DMS53 treated with DMSO at 0.1 percent for 48 hours (cell line): ENCODE measurements around the gene ATG16L1.

Source experiments
- DNase-seq: peaks from one replicate; lab custom pipeline; 2025; ENCODE audit not compliant: unreplicated experiment; lab: John Stamatoyannopoulos, UW

ATG16L1 gene

GRCh38 chr2:233226511-233227031, 24.9 kb upstream of the ATG16L1 start:
- no peak for DNase-seq

- DNase-seq = no peak
Measured at GRCh38 chr2:233227346-233227978, 24.0 kb upstream of the ATG16L1 start.

- DNase-seq = no peak
Measured at GRCh38 chr2:233228376-233228775, 23.1 kb upstream of the ATG16L1 start.

- DNase-seq = no peak
Measured at GRCh38 chr2:233233618-233234230, 17.7 kb upstream of the ATG16L1 start.

- DNase-seq = no peak
Measured at GRCh38 chr2:233234264-233234663, 17.2 kb upstream of the ATG16L1 start.

GRCh38 chr2:233234996-233235395, 16.5 kb upstream of the ATG16L1 start:
- no peak for DNase-seq

GRCh38 chr2:233235977-233236376, 15.5 kb upstream of the ATG16L1 start:
- no peak for DNase-seq

- no peak for DNase-seq
Measured at GRCh38 chr2:233236820-233237589, 14.5 kb upstream of the ATG16L1 start.

GRCh38 chr2:233240897-233241296, 10.6 kb upstream of the ATG16L1 start:
- DNase-seq = no peak

GRCh38 chr2:233241803-233242202, 9.7 kb upstream of the ATG16L1 start:
- DNase-seq = no peak

GRCh38 chr2:233242231-233242927, 9.1 kb upstream of the ATG16L1 start:
- no peak for DNase-seq

GRCh38 chr2:233243348-233243747, 8.1 kb upstream of the ATG16L1 start:
- no peak for DNase-seq

- no peak for DNase-seq
Measured at GRCh38 chr2:233244818-233245217, 6.7 kb upstream of the ATG16L1 start.

GRCh38 chr2:233245406-233245805, 6.1 kb upstream of the ATG16L1 start:
- no peak for DNase-seq

GRCh38 chr2:233247116-233247515, 4.4 kb upstream of the ATG16L1 start:
- no peak for DNase-seq

- peak; percentile 31 for DNase-seq
Measured at GRCh38 chr2:233247744-233248143, 3.7 kb upstream of the ATG16L1 start.

GRCh38 chr2:233248999-233249398, 2.5 kb upstream of the ATG16L1 start:
- DNase-seq = no peak

- no peak for DNase-seq
Measured at GRCh38 chr2:233250568-233250967, 905 bp upstream of the ATG16L1 start.

GRCh38 chr2:233250985-233251305, 528 bp upstream of the ATG16L1 start:
- DNase-seq = no peak

GRCh38 chr2:233252227-233252626, 754 bp downstream of the ATG16L1 start:
- no peak for DNase-seq

- DNase-seq = no peak
Measured at GRCh38 chr2:233255151-233255550, 3.7 kb downstream of the ATG16L1 start.

GRCh38 chr2:233256048-233256447, 4.6 kb downstream of the ATG16L1 start:
- DNase-seq = no peak
